ENCODE results near the gene HLA-F.

The HLA-F gene

DNA sequence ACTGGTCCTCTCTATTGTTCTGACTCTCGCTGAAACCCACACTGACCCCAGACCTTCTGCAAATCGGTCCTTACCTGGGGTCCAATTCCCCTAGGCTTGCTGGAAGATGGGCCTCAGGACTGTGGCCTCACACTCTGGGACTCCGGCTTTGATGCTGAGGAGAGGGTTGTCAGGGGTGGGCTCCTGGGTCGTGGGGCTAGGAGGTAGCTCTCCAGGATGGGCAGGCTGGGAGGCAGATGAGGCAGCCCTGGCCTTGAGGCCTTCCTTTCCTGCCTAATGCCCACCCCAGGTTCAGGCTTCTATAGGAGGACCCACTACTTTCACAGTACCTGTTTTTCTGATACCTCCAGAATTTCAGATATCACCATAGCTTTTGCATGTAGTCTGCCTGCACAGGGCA, 21.4 kb downstream of the HLA-F start:
- no peak for DNase-seq

GRCh38 chr6:29745386-29745785, 22.2 kb downstream of the HLA-F start:
- DNase-seq = no peak

GRCh38 chr6:29745855-29746449, 22.7 kb downstream of the HLA-F start:
- DNase-seq = no peak

DNA sequence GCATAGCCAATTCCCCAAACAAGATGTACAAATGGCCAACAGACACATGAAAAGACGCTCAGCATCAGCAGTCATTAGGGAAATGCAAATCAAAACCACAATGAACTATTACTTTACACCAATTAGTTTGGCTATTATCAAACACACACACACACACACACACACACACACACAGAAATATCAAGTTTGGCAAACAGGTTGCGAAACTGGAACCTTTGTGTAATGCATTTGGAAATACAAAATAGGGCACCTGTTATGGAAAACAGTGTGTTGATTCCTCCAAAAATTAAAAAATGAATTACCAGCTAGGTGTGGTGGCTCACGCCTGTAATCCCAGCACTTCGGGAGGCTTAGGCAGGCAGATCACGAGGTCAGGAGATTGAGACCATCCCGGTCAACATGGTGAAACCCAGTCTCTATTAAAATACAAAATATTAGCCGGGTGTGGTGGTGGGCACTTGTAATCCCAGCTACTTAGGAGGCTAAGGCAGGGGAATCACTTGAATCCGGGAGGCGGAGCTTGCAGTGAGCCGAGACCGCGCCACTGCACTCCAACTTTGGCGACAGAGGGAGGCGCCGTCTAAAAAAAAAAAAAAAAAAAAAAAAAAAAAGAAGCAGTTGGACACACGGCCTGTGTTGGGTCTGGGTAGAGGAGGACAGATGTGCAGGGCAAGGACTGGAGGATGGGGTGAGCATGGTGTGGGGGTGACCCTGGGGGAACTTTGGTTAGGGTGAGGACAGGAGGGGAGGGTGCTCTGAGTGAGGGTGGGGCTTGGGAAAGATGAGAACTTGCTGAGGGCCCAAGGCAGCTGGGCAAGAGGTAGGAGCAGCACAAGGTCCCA, 23.8 kb downstream of the HLA-F start:
- no peak for DNase-seq

DNA sequence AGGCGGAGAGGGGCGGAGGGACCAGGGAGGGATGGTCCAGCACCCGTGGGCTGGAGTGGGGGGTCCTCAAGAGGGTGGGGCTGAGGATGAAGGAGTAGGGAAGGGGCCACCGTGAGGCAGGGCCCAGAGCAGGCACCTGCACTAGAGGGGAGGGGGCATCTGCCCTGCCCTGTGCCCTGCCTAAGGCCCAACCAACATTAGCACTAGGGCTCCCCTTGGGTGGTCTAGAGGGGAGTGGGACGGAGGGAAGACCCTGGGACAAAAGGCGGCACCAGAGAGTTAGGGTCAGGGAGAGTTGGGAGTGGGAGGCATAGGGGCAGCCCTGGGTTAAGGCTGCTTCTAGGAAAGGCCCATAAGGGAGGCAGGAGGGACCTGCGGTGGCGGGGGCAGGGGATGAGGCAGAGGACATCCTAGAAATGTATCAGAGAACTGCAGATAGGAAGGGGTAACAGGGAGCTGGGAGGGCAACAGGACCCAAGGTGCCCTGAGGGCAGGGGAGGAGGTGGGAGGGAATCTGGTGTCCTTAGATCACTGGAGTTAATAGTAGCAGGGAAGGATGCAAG, 24.5 kb downstream of the HLA-F start:
- DNase-seq = no peak

- peak; percentile 87 for DNase-seq
Measured at GRCh38 chr6:29748391-29749307, 25.4 kb downstream of the HLA-F start.

GRCh38 chr6:29749308-29749662, 26.1 kb downstream of the HLA-F start:
- DNase-seq = peak; percentile 10

GRCh38 chr6:29749668-29750067, 26.4 kb downstream of the HLA-F start:
- no peak for DNase-seq

GRCh38 chr6:29750709-29751108, 27.5 kb downstream of the HLA-F start:
- DNase-seq = no peak

GRCh38 chr6:29751480-29751879, 28.2 kb downstream of the HLA-F start:
- no peak for DNase-seq

GRCh38 chr6:29752451-29753308, 29.4 kb downstream of the HLA-F start:
- peak; percentile 86 for DNase-seq

DNA sequence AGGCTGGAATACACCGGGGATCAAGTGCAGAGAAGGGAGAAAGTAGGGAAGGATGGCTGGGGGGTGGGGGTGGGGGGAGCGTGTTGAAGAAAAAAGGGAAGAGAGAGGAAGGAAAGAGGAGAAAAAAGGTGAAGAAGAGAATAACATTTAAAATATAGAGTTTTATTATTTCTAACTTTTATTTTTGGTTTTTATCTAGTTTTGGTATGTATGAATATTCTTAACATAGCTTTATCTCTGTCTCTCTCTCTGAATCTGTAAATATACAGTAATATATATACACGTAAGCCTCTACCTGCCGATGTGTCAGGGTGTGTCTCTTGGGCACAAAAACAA, 30.0 kb downstream of the HLA-F start:
- no peak for DNase-seq

- DNase-seq = no peak
Measured at GRCh38 chr6:29755295-29755871, 32.1 kb downstream of the HLA-F start.

- DNase-seq = no peak
Measured at GRCh38 chr6:29757282-29757681, 34.0 kb downstream of the HLA-F start.

DNA sequence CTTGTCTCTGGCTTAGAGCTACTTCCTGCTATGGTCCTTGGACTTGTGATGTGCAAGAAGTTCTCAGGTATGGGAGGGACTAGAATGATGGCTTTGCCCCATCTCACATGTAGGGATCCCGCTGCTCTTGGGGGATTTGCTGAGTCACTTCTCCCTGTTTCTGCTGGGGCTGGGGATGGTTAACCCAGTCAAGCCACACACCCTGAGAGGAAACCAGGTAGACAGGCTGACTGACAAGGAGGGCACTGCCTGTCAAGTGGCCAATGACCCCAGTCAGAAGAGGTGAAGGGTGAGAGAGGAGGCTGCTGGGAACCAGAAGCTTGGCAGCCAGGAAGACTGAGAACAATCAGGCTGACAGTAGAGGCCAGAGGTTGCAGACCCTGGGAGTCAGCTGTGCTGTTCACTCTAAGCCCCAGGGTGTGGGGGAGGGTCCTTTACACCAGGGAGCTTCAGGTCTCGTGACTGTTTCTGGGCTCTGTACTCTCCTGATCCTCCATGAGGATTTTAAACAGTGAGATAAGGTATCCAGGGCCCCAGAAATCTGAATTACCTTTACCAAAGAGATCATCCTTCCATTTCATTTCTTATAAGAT, 34.6 kb downstream of the HLA-F start:
- no peak for DNase-seq

GRCh38 chr6:29758761-29759160, 35.5 kb downstream of the HLA-F start:
- DNase-seq = no peak

DNA sequence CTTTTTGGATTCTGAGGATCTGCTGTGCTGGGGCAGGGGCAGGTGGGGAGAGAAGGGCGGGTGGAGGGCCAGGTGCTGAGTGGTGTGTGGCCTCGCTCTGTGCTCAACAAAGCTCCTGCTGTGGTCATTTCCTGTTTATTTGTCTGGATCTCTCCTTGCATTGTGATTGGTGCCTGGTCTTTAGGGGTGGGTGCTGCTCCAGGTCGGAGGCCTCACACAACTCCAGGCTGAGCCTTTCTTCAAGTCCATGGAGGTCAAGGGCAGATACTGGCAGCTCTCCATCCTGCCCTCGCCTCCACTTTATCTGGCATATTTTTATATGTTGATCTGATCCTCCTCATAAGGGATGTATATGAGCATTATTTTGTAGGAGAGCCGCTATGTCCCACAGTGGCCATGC, 36.2 kb downstream of the HLA-F start:
- DNase-seq = no peak

DNA sequence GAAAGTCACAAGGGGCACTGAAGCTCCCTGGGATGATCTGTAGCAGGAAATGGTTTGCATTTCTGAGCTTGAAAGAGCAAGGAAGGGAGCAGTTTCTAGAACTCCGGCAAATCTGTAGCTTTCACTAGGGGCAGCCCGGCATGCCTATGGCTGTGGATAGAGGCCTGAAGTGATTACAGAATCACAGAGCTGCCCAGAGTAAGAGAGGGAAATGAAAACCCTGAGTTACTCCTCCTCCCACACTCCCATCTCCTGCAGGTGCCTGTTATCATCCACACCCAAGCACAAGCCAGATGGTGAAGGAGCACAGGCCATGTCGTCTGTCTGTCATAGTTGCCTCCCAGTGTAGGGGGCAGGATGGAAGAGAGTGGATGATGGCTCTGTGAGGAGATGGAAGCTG, 37.1 kb downstream of the HLA-F start:
- no peak for DNase-seq

DNA sequence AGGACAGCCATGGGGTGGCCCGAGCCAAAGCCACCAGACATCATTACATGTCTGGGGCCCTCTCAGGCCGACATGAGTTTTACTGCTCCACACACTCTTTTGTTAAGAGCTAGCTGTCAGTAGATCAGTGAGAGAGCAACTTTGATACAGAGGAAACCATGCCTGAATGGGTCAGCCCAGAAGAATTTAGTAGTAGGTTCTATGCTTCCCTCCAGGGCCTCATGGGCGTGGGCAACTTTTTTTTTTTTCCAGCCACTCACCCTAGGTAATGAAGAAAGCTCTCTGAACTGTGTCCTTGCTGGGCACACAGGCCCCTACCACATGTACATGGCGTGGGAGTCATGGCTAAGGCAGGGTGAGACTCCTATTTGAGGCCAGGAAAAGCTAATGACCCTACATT, 38.8 kb downstream of the HLA-F start:
- no peak for DNase-seq

DNA sequence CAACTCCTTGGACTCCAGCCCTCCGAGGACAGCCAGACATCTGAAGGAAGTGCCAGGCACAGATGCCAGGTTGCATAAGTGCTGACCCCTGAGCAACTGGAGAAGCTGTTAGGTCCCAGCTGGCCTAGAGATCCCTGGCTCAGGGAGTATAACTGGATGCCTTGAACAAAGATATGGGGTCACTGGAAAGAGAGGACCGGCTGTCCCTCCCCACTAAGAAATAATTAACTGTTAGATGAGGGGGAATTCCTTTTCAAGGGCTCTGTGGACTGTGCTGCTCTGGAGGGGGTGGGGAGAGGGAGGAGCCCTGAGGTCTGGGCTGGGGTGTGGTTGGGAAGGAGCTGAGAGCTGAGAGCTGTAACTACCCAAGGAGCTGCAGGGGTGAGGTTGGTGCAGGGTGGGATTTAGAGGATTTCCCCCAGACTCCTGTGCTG, 39.6 kb downstream of the HLA-F start:
- DNase-seq = no peak

DNA sequence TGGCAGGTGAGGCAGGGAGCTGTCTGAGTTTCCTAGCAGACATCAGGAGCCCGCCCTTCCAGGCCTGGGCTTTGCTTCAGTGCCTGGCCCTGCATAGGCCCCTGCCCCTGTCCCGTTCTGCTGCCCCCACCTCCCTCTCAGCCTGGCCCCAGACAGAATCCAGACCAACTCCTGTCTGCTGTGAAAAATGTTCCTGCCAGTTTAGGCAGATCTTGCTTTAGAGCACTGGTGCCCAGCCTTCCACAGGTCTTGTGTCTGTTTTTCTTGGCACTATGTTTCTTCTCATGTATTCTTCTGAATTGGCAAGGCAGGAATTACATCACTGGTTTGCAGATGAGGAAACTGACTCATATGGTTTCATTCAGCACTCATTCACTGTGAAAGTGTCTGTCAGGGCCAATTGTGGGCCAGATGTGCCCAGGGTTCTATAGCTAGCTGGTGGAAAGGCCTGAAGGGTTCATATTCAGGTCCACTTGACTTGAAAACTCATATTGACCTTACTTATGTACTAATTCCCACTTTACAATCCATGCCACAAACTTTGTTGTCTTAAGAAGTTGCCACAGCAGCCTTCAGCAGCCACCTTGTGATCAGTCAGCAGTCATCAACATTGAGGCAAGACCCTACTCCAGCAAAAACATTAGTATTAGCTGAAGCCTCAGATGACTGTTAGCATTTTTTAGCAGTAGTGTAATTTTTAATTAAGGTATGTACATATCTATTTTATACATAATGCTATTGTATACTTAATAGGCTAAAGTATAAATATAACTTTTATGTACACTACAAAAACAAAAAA, 40.5 kb downstream of the HLA-F start:
- peak; percentile 15 for DNase-seq

Measured in stimulated activated CD4-positive, alpha-beta T cell treated with anti-CD3 and anti-CD28 coated beads, Interleukin-4, amount 100 ng/mL, for 24 hours (primary cell).